Measurements from ENCODE around the gene RABGGTA. TPM values are rescaled to one million over a fixed set of nuclear protein-coding genes. Genes with fewer than 3 reads are reported as not detected.

Gene RABGGTA
- total RNA-seq, 4 donors from 2014 or later, result 20.9 to 32.8 (median 28.0) TPM

DNA sequence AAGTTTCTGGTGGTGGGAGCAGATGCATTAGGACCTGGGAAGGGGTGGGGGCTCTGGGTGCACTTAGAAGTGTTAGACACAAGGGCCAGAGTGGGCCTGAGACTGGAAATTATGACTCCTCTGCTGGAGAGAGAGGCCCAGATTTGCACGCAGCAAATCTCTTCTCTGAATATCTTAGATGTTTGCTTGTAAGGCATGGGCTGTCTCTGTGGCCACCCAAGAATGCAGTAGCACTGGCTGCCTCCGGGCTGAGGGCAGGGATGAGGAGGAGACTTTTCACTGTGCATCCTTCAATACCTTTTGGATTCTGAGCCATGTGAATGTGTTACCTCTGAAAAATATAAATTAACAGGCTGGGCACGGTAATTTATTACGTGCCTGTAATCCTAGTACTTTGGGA is 14.0 kb upstream of the RABGGTA start:
- H3K4me1 ChIP-seq, result no peaks in the 10 kb centered on the region
- no peak overlapping the region for H3K4me3 ChIP-seq
- peaks cover 0 to 7% of the 10 kb centered on the region in 2 donors for H3K36me3 ChIP-seq
- no peak for ATAC-seq
- DNase-seq, result no peak
- intact Hi-C loops (cut with DNase I; ENCODE audit: low total_unique reads), result no loop called here
- no peak overlapping the region for H3K27ac ChIP-seq
- no peaks in the 10 kb centered on the region for H3K9me3 ChIP-seq
- H3K27me3 ChIP-seq, result no peaks in the 10 kb centered on the region
- in situ Hi-C loops (cut with MboI; ENCODE audit: low sequenced_read_pairs in 4 of 4), result no loop called here
- TF ChIP-seq CTCF (IDR thresholded peaks at IDR 0.05 in 4 of 5, conservative IDR thresholded peaks at IDR 0.05 in 1 of 5) (no peak), POLR2A (IDR thresholded peaks at IDR 0.05) (no peak)

- no peaks in the 10 kb centered on the region for H3K9me3 ChIP-seq
- DNase-seq, result no peak
- H3K4me3 ChIP-seq, result no peak overlapping the region
- no peak for ATAC-seq
- H3K27ac ChIP-seq, result no peak overlapping the region
- no peaks in the 10 kb centered on the region for H3K4me1 ChIP-seq
- TF ChIP-seq POLR2A (IDR thresholded peaks at IDR 0.05) (no peak), CTCF (IDR thresholded peaks at IDR 0.05 in 4 of 5, conservative IDR thresholded peaks at IDR 0.05 in 1 of 5) (no peak)
- no peaks in the 10 kb centered on the region for H3K36me3 ChIP-seq
- intact Hi-C loops (cut with DNase I; ENCODE audit: low total_unique reads) (no loop called here), in situ Hi-C loops (cut with MboI; ENCODE audit: low sequenced_read_pairs in 4 of 4) (no loop called here)
- no peaks in the 10 kb centered on the region for H3K27me3 ChIP-seq
Observed at GRCh38 chr14:24284501-24285035, 13.2 kb upstream of the RABGGTA start.

DNA sequence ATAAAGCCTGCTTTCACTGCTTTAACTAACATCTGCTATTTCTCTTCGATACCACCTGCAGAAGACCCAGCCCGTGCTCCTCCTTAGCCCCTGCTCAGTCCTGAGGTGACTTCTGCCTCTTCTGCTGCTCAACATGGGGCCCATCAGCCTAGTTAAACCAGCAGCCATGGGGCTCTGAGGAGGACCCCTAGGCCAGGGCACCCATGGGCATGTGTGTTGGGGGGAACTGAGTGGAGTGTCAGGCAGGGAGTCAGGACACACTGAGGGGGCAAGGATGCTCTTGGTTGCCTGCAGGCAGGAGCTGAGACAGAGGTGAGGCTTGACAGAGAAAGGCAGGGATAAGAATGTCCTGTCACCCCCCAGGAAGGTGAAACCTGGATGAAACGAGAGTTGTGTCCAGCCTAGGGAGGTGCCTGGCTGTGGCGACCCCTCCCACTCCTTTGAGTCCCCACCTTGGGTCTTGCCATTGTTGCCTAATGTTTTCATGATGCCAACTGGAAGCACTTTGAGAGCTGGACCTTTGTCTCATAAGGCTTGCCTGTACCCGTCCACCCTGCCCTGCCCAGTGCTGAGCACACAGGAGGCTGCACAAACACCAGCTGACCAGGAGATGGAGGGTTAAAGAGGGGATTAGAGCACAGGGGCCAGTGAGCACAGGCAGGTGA is 12.5 kb upstream of the RABGGTA start:
- Histone ChIP-seq H3K27ac (no peak overlapping the region), H3K4me1 (no peaks in the 10 kb centered on the region), H3K9me3 (no peaks in the 10 kb centered on the region), H3K27me3 (no peaks in the 10 kb centered on the region), H3K36me3 (no peaks in the 10 kb centered on the region), H3K4me3 (no peak overlapping the region)
- no peak for ATAC-seq
- intact Hi-C loops (cut with DNase I; ENCODE audit: low total_unique reads), result no loop called here
- TF ChIP-seq CTCF (IDR thresholded peaks at IDR 0.05 in 4 of 5, conservative IDR thresholded peaks at IDR 0.05 in 1 of 5), result no peak
- TF ChIP-seq POLR2A (IDR thresholded peaks at IDR 0.05), result no peak
- no peak for DNase-seq
- in situ Hi-C loops (cut with MboI; ENCODE audit: low sequenced_read_pairs in 4 of 4), result no loop called here

DNA sequence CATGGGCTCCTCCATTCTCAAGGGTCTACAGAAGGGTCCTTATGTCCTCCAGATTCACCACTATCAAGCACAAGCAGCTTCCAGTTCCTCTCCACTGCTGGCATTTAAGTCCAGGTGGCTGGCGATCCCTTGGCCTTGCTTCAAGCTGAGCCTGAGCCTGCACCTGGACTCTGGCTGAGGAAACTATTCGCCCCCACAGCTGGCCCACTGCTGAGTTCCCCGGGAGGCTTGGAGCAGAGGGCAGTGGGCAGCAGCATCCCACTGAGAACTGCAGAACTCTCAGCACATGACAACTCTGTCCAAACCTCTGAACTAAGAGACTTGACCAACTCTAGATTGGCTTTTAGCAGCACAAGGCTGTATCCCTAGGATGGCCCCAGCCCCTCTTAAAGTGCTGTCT is 11.3 kb upstream of the RABGGTA start:
- in situ Hi-C loops (cut with MboI; ENCODE audit: low sequenced_read_pairs in 4 of 4) (no loop called here), intact Hi-C loops (cut with DNase I; ENCODE audit: low total_unique reads) (no loop called here)
- Histone ChIP-seq H3K4me1 (no peaks in the 10 kb centered on the region), H3K36me3 (no peaks in the 10 kb centered on the region), H3K9me3 (no peaks in the 10 kb centered on the region), H3K4me3 (no peak overlapping the region), H3K27ac (no peak overlapping the region), H3K27me3 (no peaks in the 10 kb centered on the region)
- DNase-seq, result no peak
- no peak for TF ChIP-seq POLR2A (IDR thresholded peaks at IDR 0.05)
- no peak for TF ChIP-seq CTCF (IDR thresholded peaks at IDR 0.05 in 4 of 5, conservative IDR thresholded peaks at IDR 0.05 in 1 of 5)
- no peak for ATAC-seq

GRCh38 chr14:24281636-24282035 is 10.2 kb upstream of the RABGGTA start:
- intact Hi-C loops (cut with DNase I; ENCODE audit: low total_unique reads), result no loop called here
- ATAC-seq (no peak), DNase-seq (no peak)
- in situ Hi-C loops (cut with MboI; ENCODE audit: low sequenced_read_pairs in 4 of 4), result no loop called here
- Histone ChIP-seq H3K27ac (no peak overlapping the region), H3K4me1 (no peaks in the 10 kb centered on the region), H3K4me3 (no peak overlapping the region), H3K9me3 (no peaks in the 10 kb centered on the region), H3K27me3 (no peaks in the 10 kb centered on the region), H3K36me3 (no peaks in the 10 kb centered on the region)
- TF ChIP-seq POLR2A (IDR thresholded peaks at IDR 0.05), result no peak
- no peak for TF ChIP-seq CTCF (IDR thresholded peaks at IDR 0.05 in 4 of 5, conservative IDR thresholded peaks at IDR 0.05 in 1 of 5)

All from gastrocnemius medialis (tissue), 4 donors.